Activated naive CD8-positive, alpha-beta T cell treated with anti-CD3 and anti-CD28 coated beads for 36 hours (primary cell): Measurements from ENCODE around the gene CCDC78. TPM values are rescaled to one million over a fixed set of nuclear protein-coding genes. Genes with fewer than 3 reads are reported as not detected.

Experiments used
- DNase-seq: peaks from one replicate; pipeline ENCODE4 v3.0.0; 2021
- H3K27ac Mint-ChIP-seq: one replicate; pipeline ENCODE4 v1.8.0; 2022; ENCODE audit warnings: mild to moderate bottlenecking, moderate library complexity, mixed read lengths
- H3K27me3 Mint-ChIP-seq: one replicate; pipeline ENCODE4 v1.8.0; 2022; ENCODE audit warnings: mild to moderate bottlenecking, mixed read lengths
- H3K36me3 Mint-ChIP-seq: one replicate; pipeline ENCODE4 v1.8.0; 2021; ENCODE audit warnings: mild to moderate bottlenecking, mixed read lengths
- H3K4me1 Mint-ChIP-seq: one replicate; pipeline ENCODE4 v1.8.0; 2021; ENCODE audit warnings: mixed read lengths
- H3K4me3 Mint-ChIP-seq: one replicate; pipeline ENCODE4 v1.8.0; 2022; ENCODE audit warnings: mild to moderate bottlenecking, moderate library complexity, mixed read lengths
- H3K9me3 Mint-ChIP-seq: one replicate; pipeline ENCODE4 v1.8.0; 2022; ENCODE audit warnings: mixed read lengths
- total RNA-seq, 2 experiments: library from RNA; stranded (reverse); gene quantifications; one replicate each; pipeline ENCODE4 v1.2.3, GENCODE V29; 2021

CCDC78 gene
- total RNA-seq, 2 experiments from 2014 or later = 6.5 to 8.1 TPM

DNA sequence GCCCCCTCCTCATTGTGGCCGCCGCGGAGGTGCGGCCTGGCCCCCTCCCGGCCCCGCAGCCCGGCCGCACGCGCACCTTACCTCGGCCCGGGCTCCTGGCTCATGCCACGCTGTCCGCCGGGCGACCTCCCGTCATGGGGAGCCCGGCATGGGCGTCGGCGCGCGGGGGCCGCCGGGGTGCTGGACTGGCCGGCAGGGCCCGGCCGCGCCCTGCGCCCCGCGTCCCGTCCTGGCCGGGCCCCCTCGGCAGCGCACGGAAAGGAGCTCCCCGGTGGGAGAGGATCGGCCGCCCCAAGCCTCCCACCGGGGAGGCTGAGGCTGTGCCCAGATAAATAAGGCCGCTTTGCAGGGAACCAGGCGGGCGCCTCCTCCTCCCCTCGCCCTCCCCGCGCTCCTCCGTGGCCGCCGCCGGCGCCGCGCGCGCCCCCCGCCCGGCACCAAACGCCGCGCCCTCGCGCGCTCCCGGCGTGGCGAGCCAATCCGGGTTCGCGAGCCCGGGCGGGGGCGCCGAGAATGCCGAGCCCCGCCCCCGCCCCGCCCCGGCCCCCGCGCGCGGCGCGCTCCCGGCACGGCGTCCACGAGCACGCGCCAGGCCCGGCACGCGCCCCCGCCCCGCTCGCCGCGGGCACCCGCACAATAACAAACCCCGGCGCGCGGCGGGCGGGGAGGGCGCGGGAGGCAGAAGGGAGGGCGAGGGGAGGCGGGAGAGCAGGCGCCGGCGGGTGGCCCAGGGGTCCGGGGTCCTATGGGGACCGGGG lies 20.6 kb downstream of the CCDC78 start, which contains the start of gene FBXL16:
TSS of gene FBXL16 (minus strand) at position 371 of the 758 bp plus-strand sequence. CDS start 8,396 bp downstream, outside the sequence.
- Mint-ChIP-seq H3K27me3 (peaks cover 78% of the 10 kb centered on the region), H3K9me3 (no peaks in the 10 kb centered on the region), H3K4me1 (peaks cover 2% of the 10 kb centered on the region), H3K27ac (no peak within 1 kb of the TSS), H3K36me3 (no peaks in the 10 kb centered on the region), H3K4me3 (no peak within 1 kb of the TSS)
- DNase-seq = no peak

DNA sequence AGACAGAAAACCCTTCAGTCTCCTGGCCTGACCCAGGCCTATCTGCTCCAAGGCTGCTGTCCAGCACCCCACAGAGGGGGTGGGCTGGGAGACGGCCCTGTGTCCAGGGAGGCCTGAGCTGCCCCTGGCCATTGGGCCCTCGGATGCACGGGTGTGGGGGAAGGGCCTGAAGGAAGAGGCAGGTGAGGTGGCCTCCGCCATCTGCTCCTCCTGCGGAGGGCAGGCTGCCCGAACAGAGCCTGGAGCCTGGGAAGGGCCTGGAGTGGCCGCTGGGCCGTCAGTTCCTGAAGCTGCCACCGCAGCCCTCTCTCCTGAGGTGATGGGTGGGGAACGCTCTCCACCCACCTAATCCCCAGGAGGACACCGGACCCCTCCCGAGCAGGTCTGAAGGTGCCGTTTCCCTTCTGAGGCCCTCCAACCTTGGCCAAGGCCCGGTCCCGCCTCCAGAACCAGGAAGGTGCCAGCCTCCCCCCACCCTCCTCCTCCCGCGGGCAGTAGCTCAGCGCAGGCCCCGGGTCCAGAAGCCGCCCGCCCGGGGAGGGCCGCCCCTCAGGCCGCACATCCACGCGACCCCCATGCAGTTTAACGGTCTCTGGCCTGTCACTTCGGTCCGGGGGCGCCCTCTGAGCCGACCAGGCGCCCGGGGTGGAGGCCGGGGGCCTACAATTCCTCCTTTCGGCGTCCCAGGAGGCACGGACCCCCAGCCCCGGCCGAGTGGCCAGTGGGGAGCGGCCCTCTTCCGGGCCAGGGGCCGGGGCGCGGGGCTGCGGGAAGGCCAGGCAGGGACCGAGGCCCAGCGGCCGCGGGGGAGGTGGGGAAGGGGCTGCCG lies 21.5 kb downstream of the CCDC78 start:
- H3K27me3 Mint-ChIP-seq = peaks cover 70% of the 10 kb centered on the region
- no peaks in the 10 kb centered on the region for H3K9me3 Mint-ChIP-seq
- no peak for DNase-seq
- H3K4me1 Mint-ChIP-seq = peaks cover 2% of the 10 kb centered on the region
- no peaks in the 10 kb centered on the region for H3K36me3 Mint-ChIP-seq
- no peak overlapping the region for H3K27ac Mint-ChIP-seq
- H3K4me3 Mint-ChIP-seq = no peak overlapping the region

DNA sequence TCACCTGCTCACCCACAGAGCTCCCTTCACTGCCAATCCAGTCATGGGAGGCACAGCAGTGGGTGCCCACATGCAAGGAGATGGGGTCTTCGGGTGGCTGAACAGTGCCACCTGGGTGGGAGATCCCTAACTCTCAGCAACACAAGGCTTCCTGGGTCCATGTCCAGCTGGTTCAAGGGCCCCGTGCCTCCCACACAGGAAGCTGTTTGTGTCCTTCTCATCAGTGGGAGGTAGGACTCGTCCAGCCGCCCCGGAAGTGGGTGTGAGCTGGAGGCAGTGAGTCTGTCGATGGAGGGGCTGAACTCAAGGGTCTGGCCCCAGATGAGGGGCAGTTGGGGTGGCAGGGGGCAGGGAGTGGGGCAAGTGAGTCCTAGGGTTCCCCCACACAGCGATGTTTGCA lies 22.2 kb downstream of the CCDC78 start:
- Mint-ChIP-seq H3K9me3 (no peaks in the 10 kb centered on the region), H3K36me3 (no peaks in the 10 kb centered on the region), H3K27ac (no peak overlapping the region), H3K4me1 (peaks cover 4% of the 10 kb centered on the region), H3K27me3 (peaks cover 63% of the 10 kb centered on the region), H3K4me3 (no peak overlapping the region)
- DNase-seq = no peak

DNA sequence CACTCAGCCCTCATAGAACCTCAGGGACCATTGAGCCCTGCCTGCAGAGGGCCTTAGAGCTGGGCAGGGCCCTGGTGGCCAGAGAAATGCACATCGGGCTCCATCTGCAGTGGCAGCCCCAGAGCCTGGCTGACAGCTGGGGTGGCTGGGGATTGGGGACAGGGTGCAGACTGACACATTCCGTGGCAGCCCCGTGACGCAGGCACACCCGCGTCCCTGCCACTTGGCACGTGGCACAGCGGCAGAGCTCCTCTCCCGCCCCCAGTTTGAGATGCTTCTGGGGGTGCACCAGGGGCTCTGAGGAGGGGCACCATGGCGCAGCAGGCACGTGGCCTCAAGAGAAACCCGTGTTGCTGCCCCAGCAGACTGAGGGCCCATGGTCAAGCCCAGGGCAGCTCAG lies 22.8 kb downstream of the CCDC78 start:
- peaks cover 56% of the 10 kb centered on the region for H3K27me3 Mint-ChIP-seq
- no peak for DNase-seq
- no peak overlapping the region for H3K4me3 Mint-ChIP-seq
- H3K27ac Mint-ChIP-seq = no peak overlapping the region
- no peaks in the 10 kb centered on the region for H3K9me3 Mint-ChIP-seq
- H3K4me1 Mint-ChIP-seq = peaks cover 4% of the 10 kb centered on the region
- H3K36me3 Mint-ChIP-seq = no peaks in the 10 kb centered on the region

DNA sequence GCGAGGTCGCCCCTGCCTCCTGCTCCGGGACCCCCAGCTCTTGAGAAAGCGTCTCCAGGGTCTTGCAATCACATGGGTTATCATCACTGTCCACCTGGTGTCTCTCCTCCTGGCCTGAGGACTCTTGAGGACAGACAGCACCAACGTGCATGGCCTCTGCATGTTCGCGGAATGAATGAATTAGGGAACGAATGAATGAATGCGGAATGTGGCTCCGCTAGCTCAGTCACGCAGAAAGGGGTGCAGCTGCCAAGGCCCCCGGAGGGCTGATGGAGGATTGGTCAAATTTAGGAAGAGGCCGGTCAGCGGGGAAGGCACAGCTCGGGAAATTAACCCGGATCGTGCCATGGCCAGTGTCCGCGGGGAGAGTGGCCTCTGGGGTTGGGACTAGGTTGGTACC lies 23.9 kb downstream of the CCDC78 start:
- H3K36me3 Mint-ChIP-seq = no peaks in the 10 kb centered on the region
- peaks cover 46% of the 10 kb centered on the region for H3K27me3 Mint-ChIP-seq
- H3K4me1 Mint-ChIP-seq = peaks cover 4% of the 10 kb centered on the region
- no peak for DNase-seq
- no peak overlapping the region for H3K4me3 Mint-ChIP-seq
- no peak overlapping the region for H3K27ac Mint-ChIP-seq
- no peaks in the 10 kb centered on the region for H3K9me3 Mint-ChIP-seq

DNA sequence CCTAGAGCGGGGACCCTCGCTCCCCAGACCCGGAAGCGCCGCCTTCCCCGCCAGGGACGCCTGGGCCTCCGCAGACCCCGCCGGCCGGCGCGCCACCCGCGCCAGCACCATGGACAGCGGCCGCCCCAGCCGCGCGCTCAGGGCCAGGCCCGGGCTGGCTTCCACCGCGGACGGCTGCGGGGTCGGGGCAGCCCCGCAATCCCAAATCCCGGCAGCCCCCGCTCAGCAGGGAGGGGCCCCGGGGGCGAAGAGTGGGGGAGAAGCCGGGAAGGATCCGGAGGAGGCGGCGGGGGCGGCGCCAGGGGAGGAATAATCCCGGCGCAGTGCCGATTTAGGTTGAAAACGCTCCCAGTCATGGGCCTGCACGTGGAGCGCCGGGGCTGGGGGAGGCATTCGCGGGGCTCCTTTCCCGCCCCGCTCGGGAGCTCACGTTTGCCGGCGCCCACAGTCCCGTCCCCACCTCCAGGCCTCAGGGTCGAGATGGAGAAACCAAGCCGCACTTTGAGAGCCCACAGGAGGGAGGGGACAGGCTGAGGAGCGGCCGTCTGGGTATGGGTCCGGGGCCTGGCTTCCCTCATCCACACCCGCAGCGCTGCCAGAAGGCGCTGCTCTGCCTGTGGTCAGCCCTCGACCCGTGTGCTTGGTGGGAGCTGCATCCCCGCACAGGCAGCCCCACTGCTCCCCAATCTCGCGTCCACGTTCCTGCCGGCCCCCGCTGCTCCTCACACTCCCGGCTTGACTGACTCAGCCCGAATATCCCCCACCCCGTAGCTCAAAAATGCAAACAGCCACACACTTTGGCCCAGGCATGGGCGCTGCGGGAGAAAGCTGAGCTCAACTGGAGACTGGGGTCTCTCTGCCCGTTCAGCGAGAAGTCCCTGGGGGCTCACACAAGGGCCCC lies 25.3 kb downstream of the CCDC78 start:
- H3K9me3 Mint-ChIP-seq = no peaks in the 10 kb centered on the region
- peaks cover 3% of the 10 kb centered on the region for H3K4me1 Mint-ChIP-seq
- peak; percentile 66 for DNase-seq
- H3K4me3 Mint-ChIP-seq = no peak overlapping the region
- H3K36me3 Mint-ChIP-seq = no peaks in the 10 kb centered on the region
- H3K27ac Mint-ChIP-seq = no peak overlapping the region
- peaks cover 33% of the 10 kb centered on the region for H3K27me3 Mint-ChIP-seq

DNA sequence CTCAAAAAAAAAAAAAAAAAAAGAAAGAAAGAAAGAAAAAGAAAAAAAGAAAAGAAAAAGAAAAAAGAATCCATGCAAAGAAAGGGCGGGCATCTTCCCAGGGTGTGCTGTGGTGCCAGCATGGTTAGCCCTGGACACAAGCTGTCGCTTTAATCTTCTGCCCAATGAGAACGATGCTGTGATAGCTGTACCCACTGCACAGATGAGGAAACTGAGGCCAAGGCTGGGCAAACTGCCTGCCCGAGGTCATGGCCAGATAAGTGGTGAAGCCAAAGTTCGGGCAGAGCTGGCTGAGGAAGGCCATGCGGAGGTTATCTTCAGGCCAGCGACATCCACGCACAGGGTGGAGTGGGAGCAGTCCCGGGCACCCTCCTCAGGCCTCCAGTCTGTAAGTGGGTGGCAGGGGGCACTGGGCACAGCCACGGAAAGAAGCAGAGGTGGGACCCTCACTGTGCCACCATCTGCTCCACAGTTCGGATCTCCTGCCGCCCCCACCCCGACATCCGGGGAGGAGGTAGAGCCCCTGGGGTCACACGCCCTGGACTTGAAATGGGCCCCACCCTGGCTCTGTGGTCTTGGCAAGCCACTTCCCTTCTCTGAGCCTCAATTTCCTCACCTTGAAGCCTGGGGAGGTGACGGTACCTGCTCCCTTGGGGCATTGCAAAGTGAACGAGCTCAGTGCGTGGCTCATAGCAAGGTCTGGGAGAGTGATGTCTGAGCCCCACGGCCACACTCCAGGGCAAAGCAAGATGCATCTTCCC lies 27.2 kb downstream of the CCDC78 start:
- Mint-ChIP-seq H3K36me3 (no peaks in the 10 kb centered on the region), H3K9me3 (no peaks in the 10 kb centered on the region), H3K27ac (no peak overlapping the region), H3K4me1 (peaks cover 5% of the 10 kb centered on the region), H3K4me3 (no peak overlapping the region), H3K27me3 (peaks cover 27% of the 10 kb centered on the region)
- DNase-seq = no peak

DNA sequence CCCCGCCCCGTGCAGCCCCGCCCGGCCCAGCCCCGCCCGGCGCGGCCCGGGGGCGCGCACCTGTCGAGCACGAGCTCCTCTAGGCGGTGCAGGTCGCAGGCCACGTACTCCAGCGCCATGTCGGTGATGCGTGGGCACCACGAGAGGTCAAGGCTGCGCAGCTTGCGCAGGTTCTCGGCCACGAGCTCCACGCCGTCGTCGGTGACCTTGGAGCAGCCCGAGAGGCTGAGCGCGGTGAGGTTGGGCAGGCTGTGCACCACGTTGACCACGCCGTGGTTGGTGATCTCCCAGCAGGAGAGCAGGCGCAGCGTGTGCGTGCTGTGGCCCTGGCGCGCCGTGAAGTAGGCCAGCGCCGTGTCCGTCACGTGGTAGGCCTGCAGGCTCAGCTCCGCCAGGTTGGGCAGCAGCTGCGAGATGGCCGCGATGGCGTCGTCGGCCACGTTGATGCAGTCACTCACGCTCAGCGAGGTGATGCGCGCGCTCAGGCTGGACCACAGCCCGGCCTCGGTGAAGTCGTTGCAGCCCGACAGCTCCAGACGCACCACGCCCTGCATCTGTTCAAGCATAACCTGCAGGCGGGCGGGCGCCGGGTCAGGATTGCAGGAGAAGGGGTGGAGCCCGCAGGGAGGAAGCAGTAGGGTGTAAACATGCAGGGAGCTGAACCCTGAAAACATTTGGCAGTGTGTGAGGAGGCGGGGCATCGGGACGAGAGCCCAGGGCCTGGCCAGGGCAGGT lies 30.7 kb downstream of the CCDC78 start:
- peaks cover 5% of the 10 kb centered on the region for H3K27me3 Mint-ChIP-seq
- H3K4me3 Mint-ChIP-seq = peak overlapping the region; percentile 74
- peak; percentile 74 for DNase-seq
- H3K27ac Mint-ChIP-seq = peak overlapping the region; percentile 65
- peaks cover 5% of the 10 kb centered on the region for H3K4me1 Mint-ChIP-seq
- H3K36me3 Mint-ChIP-seq = no peaks in the 10 kb centered on the region
- H3K9me3 Mint-ChIP-seq = no peaks in the 10 kb centered on the region

DNA sequence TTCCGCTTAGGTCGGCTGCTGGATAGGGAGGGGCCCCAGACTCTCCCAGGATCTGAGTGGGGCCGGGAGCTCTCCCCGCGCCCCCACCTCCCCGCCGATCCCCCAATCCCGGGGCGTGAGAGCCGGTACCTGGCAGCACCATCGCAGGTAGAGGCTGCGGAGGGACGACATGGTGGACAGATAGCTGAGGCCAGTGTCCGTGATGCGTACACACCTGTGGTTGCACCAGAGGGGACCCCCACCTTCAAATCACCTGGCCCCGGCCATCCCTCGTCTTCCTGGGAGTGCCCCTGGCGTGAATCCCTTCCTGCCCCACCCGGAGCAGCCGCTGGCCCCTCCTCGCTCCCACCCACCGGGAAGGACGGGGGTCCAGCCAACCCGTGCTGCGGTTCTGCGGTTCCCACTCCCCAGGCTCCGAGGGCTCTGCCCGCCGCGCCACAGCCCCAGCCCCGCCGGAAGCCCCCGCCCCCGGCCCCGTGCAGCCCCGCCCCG lies 31.3 kb downstream of the CCDC78 start:
- no peaks in the 10 kb centered on the region for H3K9me3 Mint-ChIP-seq
- no peak for DNase-seq
- H3K27ac Mint-ChIP-seq = no peak overlapping the region
- peaks cover 5% of the 10 kb centered on the region for H3K4me1 Mint-ChIP-seq
- no peaks in the 10 kb centered on the region for H3K36me3 Mint-ChIP-seq
- H3K4me3 Mint-ChIP-seq = no peak overlapping the region
- peaks cover 5% of the 10 kb centered on the region for H3K27me3 Mint-ChIP-seq

DNA sequence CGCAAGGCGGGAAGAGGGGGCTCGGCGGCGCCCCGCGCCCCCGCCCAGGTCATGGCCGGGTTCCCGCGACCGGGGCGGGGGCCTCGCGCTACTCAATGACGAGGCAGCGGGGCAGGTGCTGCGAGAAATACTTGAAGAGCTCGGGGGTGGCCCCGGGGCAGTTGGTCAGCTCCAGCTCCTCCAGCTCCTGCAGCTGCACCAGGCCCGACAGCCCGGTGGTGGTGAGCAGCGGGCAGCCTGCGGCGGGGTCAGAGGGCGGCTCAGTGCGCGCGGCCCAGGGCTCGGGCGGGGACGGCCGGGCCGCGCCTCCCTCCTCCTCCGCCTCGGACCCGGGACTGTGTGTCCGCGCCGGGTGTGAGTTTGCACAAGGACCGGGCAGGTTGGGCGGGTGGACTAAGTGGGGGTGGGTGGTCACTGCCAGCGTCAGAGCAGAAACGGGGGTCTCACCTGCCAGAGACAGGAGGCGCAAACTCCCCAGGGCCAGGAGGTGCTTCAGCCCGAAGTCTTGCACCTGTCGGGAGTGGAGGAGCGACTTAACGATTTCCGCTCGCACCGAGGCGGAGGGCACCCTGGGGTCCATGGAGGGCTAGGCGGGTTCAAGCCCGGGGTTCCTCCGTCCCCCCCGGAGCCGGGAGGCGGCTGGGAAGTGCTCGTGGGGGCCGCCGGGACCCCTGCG lies 31.9 kb downstream of the CCDC78 start:
- H3K4me3 Mint-ChIP-seq = peak overlapping the region; percentile 63
- H3K27me3 Mint-ChIP-seq = peaks cover 5% of the 10 kb centered on the region
- no peaks in the 10 kb centered on the region for H3K9me3 Mint-ChIP-seq
- H3K4me1 Mint-ChIP-seq = peaks cover 7% of the 10 kb centered on the region
- no peak for DNase-seq
- no peak overlapping the region for H3K27ac Mint-ChIP-seq
- no peaks in the 10 kb centered on the region for H3K36me3 Mint-ChIP-seq

DNA sequence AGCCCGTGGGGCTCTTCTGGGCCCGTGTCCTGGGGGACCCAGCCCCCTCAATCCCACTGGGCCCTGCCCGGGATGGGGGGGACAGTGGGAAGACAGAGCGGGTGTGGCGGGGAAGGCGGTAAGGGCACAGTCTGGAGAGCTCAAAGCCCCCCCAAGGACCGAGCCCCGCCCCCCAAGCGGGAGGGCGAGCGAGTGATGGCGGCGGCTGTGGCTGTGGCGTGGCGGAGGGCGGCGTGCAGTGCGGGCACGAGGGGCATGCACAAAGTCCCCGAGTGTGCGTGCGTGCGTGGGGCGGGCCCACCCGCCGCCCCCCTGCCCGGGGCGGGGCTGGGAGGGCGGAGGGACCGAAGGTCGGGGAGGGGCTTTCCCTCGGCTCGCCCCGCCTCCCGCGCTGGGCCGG lies 32.5 kb downstream of the CCDC78 start:
- H3K9me3 Mint-ChIP-seq = no peaks in the 10 kb centered on the region
- no peak for DNase-seq
- peaks cover 5% of the 10 kb centered on the region for H3K27me3 Mint-ChIP-seq
- no peaks in the 10 kb centered on the region for H3K36me3 Mint-ChIP-seq
- H3K4me1 Mint-ChIP-seq = peaks cover 10% of the 10 kb centered on the region
- H3K4me3 Mint-ChIP-seq = peak overlapping the region; percentile 22
- H3K27ac Mint-ChIP-seq = no peak overlapping the region

DNA sequence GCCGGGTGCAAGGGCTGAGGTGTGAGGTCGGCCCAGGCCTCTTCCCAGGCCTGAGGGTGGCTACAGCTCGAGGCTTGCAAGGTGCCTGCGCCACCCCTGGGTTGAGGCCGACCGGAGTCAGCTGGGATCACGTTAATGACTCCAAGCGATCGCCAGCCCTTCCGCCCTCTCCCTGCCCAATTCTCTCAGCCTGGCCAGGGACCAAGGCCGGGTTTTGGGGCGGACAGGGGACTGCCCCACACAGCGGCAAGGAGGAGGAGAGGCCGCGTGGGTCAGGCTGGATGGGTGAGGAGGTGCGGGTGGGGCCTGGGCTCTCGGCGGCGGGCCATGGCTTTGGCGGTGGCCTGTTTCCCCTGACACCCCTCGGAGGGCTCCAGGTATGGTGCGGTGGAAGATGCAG lies 32.9 kb downstream of the CCDC78 start:
- peaks cover 5% of the 10 kb centered on the region for H3K27me3 Mint-ChIP-seq
- H3K36me3 Mint-ChIP-seq = no peaks in the 10 kb centered on the region
- H3K9me3 Mint-ChIP-seq = no peaks in the 10 kb centered on the region
- H3K4me1 Mint-ChIP-seq = peaks cover 13% of the 10 kb centered on the region
- no peak overlapping the region for H3K27ac Mint-ChIP-seq
- H3K4me3 Mint-ChIP-seq = peak overlapping the region; percentile 29
- DNase-seq = no peak

DNA sequence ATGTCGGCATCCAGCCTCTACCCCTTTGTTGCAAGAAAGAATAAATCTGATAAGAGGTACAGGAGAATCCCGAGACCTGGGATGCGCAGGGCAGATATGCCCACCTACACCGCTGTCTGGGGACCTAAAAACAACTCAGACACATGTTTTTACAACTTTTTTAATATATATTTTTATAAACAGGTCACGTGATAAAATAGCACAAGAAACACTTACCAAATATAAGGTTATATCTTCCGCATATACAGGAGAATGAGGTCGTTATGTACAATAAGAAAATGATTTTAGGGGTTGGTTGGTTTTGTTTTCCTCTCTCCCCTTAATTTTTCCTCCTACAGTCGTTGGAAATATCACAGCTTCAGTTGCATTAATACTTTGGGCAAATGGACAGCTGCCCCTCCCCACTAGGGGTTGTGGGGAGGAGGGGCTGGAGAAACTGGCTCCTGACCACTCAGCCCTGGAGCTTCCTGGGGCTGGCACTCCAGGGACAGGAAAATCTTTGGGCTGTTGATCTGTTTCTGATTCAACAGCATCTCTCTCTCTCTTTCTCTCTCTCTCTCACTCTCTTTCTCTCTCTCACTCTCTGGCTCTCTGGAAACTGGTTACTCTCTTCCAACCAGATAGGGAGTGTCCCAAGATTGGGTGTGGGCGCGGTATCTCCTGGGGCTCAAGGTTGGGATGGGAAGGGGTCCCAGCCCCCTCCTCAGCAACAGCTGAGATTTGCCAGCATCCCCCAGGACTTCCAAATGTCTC lies 33.7 kb downstream of the CCDC78 start:
- no peak for DNase-seq
- no peak overlapping the region for H3K4me3 Mint-ChIP-seq
- no peaks in the 10 kb centered on the region for H3K36me3 Mint-ChIP-seq
- H3K27ac Mint-ChIP-seq = no peak overlapping the region
- peaks cover 13% of the 10 kb centered on the region for H3K4me1 Mint-ChIP-seq
- H3K9me3 Mint-ChIP-seq = no peaks in the 10 kb centered on the region
- peaks cover 5% of the 10 kb centered on the region for H3K27me3 Mint-ChIP-seq
